CMK (cell line): Measurements from ENCODE around the gene ZNF804A.

Source experiments
- DNase-seq: peaks from one replicate; pipeline ENCODE4 v3.0.0-alpha.2; 2010; ENCODE audit warnings: low read depth

The ZNF804A gene

DNA sequence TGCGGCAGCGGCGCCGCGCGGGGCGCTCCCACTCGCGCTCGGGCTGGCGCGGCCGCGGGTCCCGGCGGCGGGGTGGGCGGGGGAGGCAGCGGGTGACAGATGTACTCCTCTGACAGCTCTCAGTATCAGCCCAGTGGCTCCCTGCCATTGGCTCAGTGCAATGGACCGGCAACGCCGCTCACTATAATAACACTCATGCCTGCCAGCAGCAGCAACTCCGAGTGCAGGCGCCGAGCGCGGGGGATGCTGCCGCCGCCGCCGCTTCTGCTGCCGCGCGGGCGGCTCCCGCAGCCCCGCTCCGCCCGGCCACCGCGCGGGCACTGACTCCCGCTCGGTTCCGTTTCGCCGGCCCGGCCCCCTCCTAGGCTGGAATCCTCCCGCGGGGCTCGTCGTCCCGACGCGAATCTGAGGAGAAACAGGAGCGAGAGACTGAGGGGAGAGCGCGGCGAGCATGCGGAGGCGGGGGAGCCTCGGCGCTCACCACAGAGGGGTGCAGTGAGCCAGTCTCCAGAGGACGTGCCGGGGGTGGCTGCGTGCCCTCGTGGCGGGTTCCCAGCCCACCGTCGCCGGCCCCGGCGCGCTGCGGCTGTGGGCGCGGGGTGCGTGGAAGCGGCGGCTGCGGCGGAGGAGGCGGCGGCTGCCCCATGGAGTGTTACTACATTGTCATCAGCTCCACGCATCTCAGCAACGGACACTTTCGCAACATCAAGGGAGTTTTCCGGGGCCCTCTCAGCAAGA lies at the start of gene ZNF804A:
ZNF804A (plus strand) TSS at position 214 of the 738 bp plus-strand sequence; CDS start at position 645, 431 bp downstream.
- DNase-seq, result no peak

DNA sequence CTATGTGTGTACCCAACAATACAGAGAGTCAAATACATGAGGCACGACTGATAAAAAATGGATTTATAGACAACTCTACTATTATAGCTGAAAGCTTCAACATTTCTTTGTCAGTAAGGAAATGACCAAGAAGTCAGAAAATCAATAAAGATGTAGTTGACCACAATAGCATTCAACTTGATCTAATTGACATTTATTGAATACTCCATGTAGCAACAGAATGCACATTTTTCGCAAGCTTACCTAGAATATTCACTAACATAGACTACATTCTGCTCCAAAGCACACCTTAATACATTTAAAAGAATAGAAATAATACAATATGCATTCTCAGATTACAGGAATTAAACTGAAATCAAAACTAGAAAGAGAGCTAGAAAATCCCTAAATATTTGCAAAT lies 49.2 kb upstream of the ZNF804A start:
- no peak for DNase-seq

GRCh38 chr2:184551626-184552025 lies 46.7 kb upstream of the ZNF804A start:
- DNase-seq, result no peak

- DNase-seq, result no peak
These were observed 43.6 kb upstream of the ZNF804A start for GRCh38 chr2:184554736-184555135.

GRCh38 chr2:184555352-184555751 lies 43.0 kb upstream of the ZNF804A start:
- DNase-seq, result no peak

- no peak for DNase-seq
These were observed 41.7 kb upstream of the ZNF804A start for GRCh38 chr2:184556639-184557038.

DNA sequence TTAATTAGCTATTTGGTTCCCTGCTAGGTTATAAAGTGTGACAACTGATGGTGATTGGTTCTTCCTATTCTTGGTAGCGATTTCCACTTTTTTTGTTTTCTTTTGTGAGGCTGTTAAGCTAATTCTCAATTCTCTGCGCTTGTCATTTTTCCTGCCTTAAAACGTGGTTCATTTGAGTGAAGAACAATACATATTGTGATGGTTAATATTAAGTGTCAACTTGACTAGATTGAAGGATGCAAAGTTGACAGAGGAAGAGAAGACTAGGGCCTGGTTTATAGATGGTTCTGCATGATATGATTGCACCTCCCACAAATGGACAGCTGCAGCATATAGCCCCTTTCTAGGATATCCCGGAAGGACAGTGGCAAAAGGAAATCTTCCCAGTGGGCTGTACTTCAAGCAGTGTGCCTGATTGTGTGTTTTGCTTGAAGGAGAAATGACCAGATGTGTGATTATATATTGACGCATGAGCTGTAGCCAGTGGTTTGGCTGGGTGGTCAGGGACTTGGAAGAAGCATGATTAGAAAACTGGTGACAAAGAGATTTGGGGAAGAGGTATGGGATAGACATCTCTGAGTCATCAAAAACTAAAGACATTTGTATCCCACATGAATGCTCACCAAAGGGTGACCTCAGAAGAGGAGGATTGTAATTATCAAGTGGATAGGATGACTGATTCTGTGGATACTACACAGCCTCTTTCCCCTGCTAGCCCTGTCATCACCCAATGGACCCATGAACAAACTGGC lies 39.4 kb upstream of the ZNF804A start:
- DNase-seq, result no peak

DNA sequence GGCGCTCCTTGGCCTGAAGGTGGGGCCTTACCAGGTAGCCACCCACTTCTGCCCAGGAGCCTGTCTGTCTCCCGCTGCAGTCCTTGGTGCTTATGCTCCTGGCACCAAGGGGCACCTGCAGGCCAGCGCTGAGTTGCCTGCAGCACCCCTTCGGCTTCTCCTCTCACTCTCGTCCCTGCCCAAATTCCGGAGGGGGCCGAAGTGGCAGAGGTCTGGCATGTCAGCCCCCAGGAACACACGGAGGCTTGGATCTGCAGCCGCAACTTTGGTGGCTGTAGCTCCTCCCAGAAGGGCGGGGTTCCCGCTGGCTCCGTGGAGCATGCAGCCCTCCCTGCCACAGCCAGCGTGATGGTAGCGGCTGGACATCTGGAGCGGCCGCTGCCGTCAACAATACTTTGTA lies 37.7 kb upstream of the ZNF804A start:
- DNase-seq, result no peak

- no peak for DNase-seq
These were observed 35.8 kb upstream of the ZNF804A start for GRCh38 chr2:184562532-184562931.

DNA sequence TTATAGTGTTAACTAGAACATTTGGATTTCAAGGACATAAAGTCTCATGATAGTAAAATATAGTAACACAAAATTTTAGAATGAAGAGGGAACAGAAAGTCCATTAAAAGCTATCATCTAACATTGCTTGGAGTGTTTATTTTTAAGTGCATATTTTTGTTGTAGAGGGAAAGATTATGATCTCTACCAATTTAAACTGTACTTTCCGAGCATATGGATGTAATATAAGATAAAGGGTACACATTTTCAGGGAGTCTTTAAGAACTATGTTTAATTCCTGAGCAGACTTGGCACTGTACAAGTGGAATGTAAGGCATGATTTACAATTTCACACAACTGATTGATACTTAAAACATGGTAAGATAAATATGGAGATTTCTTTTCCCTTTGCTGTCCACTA lies 34.2 kb upstream of the ZNF804A start:
- DNase-seq, result no peak

- no peak for DNase-seq
These were observed 31.6 kb upstream of the ZNF804A start for GRCh38 chr2:184566716-184567115.

- DNase-seq, result no peak
These were observed 21.3 kb upstream of the ZNF804A start for GRCh38 chr2:184577056-184577455.

DNA sequence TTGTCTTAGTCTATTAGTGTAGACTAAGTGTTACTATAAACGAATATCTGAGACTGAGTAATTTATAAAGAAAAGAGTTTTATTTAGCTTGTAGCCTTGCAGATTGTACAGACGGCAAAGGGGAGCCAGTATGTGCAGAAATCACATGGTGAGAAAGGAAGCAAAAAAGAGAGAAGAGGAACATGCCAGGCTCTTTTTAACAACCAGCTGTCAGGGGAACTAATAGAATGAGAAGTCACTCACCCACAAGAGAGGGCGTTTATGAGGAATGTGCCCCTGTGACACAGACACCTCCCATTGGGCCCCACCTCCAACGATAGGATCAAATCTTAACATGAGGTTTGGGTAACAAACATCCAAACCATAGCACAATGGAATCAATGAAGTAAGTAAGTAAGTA lies 20.6 kb upstream of the ZNF804A start:
- DNase-seq, result no peak

DNA sequence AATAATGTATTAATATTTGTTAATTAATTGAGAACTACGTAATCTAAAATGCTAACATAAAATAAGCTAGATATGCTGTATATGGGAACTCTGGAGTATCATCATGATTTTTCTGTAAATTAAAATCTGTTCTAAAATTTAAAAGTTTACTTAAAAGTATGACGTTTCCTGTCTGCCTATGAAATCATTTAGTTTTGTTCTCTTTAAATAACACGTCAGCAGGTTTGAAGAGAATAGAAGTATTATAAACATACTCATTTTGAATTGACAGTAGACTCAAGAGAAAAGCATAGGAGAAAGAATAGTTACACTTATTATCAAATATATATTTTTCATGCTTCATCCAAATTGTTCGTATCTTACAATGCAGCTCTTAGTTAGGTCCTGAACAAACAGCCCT lies 19.1 kb upstream of the ZNF804A start:
- no peak for DNase-seq

DNA sequence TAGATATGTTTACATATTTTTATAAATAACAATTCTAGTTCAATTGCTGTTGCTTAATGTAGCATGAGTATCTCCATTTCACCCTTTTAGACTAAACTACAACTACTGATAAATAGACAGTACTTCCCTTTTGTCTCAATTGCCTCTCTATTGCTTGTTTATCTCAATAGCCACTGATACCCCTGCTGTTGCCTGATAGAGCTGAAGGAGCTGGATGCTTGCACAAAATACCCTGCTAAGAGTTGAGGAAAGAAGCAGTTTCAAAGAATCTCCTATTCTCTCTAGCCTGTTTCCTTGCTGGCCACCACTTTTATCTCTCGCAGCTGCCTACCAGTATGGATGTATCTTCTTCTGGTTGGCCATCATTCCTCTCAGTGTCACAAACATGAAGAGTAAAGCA lies 16.9 kb upstream of the ZNF804A start:
- no peak for DNase-seq

DNA sequence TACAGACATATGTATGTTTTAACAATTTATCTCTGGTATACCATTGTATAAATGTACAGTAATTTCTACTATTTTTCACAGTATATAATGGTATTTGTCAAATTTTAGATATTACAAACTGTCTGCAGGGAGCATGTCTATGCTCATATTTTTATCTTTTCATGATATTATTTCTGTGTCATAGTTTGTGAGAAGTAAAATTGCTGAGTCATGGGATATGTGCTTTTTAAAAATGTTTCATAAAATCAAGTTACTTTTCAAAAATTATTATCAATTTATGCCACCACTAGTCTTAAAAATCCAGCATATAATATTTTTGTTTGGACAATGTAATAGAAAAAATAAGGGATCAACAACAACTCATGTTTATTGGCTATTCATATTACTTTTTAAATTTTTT lies 9.1 kb upstream of the ZNF804A start:
- no peak for DNase-seq

DNA sequence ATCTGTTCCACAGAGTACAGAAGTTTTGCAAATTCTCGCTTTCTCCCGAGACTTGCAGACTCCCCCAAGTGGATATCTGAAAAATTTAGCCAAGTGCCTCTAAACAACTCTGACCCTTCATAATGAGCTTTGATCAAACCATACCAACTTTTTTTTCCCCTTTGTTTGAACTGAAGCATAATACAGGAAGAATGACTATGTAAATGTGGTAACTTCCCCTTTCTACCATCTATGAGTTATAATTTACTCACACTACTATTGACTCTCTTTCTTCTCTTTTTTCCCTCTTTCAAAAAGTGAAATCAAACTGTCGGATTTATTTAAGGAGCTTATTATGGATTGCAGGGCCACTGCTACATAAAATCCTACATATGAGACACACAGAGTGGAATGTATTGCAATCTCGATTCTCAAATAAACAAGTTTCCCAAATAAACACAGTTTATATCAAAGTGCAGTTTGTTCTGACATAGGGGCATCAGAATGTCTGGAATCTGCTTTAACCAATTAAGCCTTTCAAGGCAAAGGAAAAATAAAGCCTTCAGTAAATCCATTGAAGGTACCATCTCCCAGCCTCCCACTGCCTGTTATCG lies 1.4 kb upstream of the ZNF804A start:
- no peak for DNase-seq

GRCh38 chr2:184597571-184597991 lies 748 bp upstream of the ZNF804A start:
- DNase-seq, result no peak

GRCh38 chr2:184598002-184598315 lies 370 bp upstream of the ZNF804A start:
- DNase-seq, result no peak

DNA sequence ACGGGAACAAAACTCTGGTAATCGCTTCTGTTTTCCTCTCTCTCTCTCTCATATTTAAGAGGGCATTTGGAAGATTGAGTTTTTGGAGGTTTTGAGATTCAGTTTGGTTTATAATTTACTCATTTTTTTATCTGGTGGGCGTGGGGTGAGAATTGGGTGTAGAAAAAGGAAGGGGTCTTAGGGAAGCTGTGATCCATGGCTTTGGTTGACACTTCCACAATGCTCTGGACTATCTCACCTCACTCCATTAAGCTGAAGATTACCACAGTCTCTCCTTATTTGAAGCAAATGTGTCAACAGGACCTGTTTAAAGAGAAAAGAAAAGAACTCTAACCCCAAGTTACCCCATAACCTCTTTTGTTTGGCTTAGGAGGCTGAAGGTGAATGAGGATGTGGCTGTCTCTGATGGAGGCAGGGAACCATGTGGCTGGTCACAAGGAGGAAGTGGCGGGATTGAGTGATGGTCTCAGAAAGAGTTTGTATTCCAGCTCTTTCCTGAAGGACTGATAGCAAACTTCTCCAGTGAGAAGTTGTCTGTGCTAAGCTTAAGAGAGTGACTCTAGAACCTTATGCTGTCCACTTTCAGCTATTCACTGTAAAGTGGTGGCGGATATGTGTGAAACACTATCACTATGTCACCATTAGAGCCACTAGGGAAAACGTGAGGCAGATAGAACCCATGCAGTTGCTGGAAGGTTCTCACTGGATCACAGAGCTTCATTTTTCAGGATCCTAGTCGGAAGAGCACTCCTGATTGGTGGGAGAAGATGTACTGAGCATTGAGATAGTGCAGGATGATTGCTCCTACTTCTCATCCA lies 934 bp downstream of the ZNF804A start:
- DNase-seq, result no peak

GRCh38 chr2:184599872-184600222 lies 1.5 kb downstream of the ZNF804A start:
- no peak for DNase-seq

GRCh38 chr2:184602734-184603133 lies 4.4 kb downstream of the ZNF804A start:
- DNase-seq, result no peak

GRCh38 chr2:184610891-184611290 lies 12.6 kb downstream of the ZNF804A start:
- DNase-seq, result no peak
